ENCODE measurements around the gene ARMC7.
"Not testable (repeated sequence)": the region's sequence is repeated elsewhere in the genome, so short reads cannot be mapped to it uniquely, and the experiment has no call there.

The ARMC7 gene

GRCh38 chr17:75124819-75125162 lies 15.0 kb downstream of the ARMC7 start:
- peak overlapping the region in 1 of 2 donors; percentile 35 for H3K27ac ChIP-seq
- no peak for DNase-seq (ENCODE audit: low spot score)
- TF ChIP-seq CTCF (IDR thresholded peaks at IDR 0.05): no peak
- H3K4me3 ChIP-seq: no peak overlapping the region

GRCh38 chr17:75125984-75126383 lies 16.2 kb downstream of the ARMC7 start:
- no peak for TF ChIP-seq CTCF (IDR thresholded peaks at IDR 0.05)
- H3K4me3 ChIP-seq: no peak overlapping the region
- DNase-seq (ENCODE audit: low spot score): no peak
- no peak overlapping the region for H3K27ac ChIP-seq

- no peak for TF ChIP-seq CTCF (IDR thresholded peaks at IDR 0.05)
- DNase-seq (ENCODE audit: low spot score): no peak
- H3K27ac ChIP-seq: no peak overlapping the region
- no peak overlapping the region for H3K4me3 ChIP-seq
These were observed 17.2 kb downstream of the ARMC7 start for GRCh38 chr17:75126954-75127353.

- H3K27ac ChIP-seq; DNase-seq (ENCODE audit: low spot score); H3K4me3 ChIP-seq: not testable (repeated sequence)
These were observed 18.2 kb downstream of the ARMC7 start for GRCh38 chr17:75127936-75128335.

GRCh38 chr17:75128694-75129505 lies 19.1 kb downstream of the ARMC7 start:
- no peak for TF ChIP-seq CTCF (IDR thresholded peaks at IDR 0.05)
- Histone ChIP-seq H3K4me3 (no peak overlapping the region), H3K27ac (no peak overlapping the region)
- no peak for DNase-seq (ENCODE audit: low spot score)

- Histone ChIP-seq H3K4me3 (no peak overlapping the region), H3K27ac (no peak overlapping the region)
- no peak for TF ChIP-seq CTCF (IDR thresholded peaks at IDR 0.05)
- DNase-seq (ENCODE audit: low spot score): no peak
These were observed 19.8 kb downstream of the ARMC7 start for GRCh38 chr17:75129576-75129975.

GRCh38 chr17:75130059-75130631 lies 20.4 kb downstream of the ARMC7 start:
- TF ChIP-seq CTCF (IDR thresholded peaks at IDR 0.05): no peak
- Histone ChIP-seq H3K27ac (peak overlapping the region in 1 of 2 donors; percentile 89), H3K4me3 (peak overlapping the region; percentile 87)
- no peak for DNase-seq (ENCODE audit: low spot score)
